SKM-1 (cell line): Measurements from ENCODE around the gene SHTN1.

ENCODE experiments used
- DNase-seq: peaks from one replicate; lab custom pipeline; 2025; ENCODE audit not compliant: unreplicated experiment; lab: John Stamatoyannopoulos, UW

The SHTN1 gene, protein sequence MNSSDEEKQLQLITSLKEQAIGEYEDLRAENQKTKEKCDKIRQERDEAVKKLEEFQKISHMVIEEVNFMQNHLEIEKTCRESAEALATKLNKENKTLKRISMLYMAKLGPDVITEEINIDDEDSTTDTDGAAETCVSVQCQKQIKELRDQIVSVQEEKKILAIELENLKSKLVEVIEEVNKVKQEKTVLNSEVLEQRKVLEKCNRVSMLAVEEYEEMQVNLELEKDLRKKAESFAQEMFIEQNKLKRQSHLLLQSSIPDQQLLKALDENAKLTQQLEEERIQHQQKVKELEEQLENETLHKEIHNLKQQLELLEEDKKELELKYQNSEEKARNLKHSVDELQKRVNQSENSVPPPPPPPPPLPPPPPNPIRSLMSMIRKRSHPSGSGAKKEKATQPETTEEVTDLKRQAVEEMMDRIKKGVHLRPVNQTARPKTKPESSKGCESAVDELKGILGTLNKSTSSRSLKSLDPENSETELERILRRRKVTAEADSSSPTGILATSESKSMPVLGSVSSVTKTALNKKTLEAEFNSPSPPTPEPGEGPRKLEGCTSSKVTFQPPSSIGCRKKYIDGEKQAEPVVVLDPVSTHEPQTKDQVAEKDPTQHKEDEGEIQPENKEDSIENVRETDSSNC

GRCh38 chr10:117005026-117005526 lies at the start of gene SHTN1:
Gene SHTN1, minus strand, starts transcription at chr10:117005187. Its CDS starts 108 bp downstream, at chr10:117005079.
- no peak for DNase-seq

DNA sequence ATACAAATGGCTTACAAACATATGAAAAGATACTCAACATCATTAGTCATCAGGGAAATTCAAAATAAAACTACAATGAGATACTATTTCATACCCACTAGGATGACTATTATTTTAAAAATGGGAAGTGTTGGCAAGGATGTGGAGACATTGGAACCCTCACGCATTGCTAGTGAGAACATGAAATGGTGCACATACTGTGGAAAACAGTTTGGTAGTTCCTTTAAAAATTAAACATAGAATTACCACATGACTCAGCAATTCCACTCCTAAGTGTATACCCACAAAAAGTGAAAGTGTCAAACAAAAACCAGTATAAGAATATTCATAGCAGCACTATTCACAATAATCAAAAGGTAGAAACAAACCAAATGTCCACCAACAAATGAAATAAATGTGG lies 48.5 kb upstream of the SHTN1 start:
- DNase-seq: no peak

DNA sequence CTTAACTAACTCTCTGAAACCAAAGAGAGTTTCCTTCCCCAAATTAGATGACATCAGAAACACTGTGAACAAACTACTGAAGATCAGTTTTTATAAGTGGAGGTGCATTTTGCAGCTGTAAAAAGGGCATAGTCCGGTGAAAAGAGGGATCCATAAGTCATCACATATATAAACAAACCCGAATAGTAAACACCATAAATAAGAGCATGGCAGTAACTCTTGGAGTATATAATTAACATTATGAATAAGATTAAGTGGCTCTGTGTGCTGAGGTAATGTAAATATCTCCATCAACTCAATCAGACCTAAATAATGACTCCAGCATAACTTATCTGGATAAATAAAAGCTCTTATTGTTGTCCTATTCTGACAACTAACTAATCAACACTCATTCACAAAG lies 43.0 kb upstream of the SHTN1 start:
- no peak for DNase-seq

DNA sequence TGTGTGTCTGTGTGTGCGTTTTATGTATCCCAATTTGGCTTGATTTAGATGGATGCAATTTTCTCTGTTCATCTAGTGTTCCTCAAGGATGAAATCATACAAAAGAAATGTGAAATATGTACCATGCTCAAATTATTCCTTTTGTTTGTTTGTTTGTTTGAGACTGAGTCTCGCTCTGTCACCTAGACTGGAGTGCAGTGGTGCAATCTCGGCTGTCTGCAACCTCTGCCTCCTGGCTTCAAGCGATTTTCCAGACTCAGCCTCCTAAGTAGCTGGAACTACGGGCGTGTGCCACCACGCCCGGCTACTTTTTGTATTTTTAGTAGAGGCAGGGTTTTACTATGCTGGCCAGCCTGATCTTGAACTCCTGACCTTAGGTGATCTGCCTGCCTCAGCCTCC lies 11.3 kb upstream of the SHTN1 start:
- no peak for DNase-seq

- no peak for DNase-seq
These were observed 9.8 kb upstream of the SHTN1 start for GRCh38 chr10:117014835-117015234.

DNA sequence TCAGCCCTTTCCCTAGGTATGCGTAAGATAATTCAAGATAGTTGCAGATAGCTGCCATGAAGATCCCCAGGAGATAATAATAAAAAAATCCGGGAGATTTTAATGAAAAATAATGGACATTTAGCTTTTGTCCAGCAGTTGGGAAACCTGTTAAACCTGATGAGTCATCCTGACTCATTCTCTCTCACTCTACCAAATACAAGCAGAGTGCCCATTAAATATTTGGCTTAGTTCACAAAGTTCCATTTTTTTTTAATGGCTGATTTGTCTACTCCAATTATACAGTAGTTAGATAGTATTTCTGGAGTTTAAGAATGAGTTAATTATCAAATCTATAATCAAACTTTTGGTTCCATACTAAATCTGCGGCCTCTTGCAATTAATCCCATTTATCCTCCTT lies 2.1 kb upstream of the SHTN1 start:
- DNase-seq: no peak

DNA sequence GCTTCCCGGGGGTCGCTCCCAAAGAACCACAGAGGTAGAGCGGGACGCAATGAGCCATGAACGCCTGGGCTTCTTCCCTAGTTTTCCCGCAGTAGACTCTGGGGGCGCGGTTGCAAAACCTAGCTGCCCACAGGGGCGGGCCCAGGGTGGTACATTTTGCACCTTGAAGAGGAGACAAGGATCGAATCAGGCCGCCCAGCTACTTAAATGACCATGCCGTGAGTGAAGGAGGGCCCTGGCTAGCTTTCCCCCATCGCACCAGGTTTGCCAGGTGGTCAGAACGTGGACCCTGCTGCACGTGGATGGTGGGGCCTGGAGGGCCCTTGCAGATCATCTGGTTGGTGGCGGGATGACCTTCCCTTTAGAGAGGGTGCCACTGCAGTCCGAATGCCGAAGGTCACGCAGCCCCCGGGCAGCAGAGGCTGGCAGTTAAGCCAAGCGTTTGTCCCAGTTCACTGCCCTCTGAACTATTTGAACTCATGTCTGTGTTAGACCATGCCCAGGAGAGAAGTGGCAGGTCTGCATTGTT lies 604 bp upstream of the SHTN1 start:
- DNase-seq: no peak

- DNase-seq: peak; percentile 48
These were observed 561 bp downstream of the SHTN1 start for GRCh38 chr10:117004227-117005025.

DNA sequence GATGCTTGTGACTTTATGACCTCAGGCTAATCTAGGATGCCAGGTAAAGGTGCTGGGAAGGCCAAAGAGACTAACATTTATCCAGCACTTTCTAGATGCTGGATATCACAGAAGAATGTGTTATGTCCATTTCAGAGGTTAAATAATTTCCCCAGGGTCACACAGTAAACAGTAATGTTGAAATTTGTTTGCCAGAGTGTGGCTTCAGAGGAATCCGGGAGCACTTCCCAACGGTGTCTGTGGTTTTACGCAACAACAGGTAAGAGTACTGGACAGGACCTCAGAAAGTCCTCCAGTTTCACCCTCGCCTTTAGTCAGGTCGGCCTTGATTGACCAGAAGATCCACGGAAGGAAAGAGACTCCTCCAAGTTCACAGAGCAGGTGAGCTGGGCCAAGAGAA lies 1.7 kb downstream of the SHTN1 start:
- DNase-seq: no peak

- no peak for DNase-seq
These were observed 2.8 kb downstream of the SHTN1 start for GRCh38 chr10:117002206-117002605.

DNA sequence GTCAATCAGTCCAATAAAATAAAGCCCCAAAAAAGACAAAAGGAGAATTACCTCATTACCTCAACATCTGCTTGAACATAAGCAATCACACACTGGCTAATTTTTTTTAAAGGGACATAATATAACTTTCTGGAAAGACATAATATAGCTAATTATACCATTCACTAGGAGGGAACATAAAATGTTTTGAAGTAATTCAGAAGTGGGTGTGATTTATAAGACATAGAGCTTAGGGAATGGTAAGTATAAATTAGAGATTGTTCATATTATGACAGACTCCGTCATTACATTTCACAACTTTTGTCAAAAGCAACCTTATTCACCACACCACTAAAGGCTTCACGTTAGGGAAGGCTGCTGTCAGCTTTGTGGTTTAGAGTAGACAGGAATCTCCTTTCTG lies 3.8 kb downstream of the SHTN1 start:
- DNase-seq: no peak

- DNase-seq: no peak
These were observed 4.4 kb downstream of the SHTN1 start for GRCh38 chr10:117000580-117000979.

GRCh38 chr10:116998172-116998571 lies 6.8 kb downstream of the SHTN1 start:
- no peak for DNase-seq

DNA sequence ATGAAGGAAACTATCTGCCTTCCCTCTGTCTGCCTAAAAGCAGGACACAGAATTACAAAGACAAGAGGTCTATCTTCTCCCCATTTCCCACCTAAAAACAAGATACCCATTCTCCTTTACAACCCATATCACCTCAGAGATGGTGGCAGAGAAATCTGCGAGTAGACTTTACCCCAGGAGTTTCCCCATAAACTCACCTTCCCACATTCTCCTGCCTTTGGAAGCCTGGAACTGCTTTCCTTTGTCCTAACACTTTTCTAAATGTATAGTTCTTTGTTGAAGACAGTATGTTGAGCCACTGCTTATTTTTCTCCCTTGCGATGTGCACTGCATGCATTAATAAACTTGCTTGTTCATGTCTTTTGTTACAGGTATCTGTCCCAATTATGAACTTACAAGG lies 8.0 kb downstream of the SHTN1 start:
- DNase-seq: no peak

GRCh38 chr10:116995648-116996047 lies 9.3 kb downstream of the SHTN1 start:
- no peak for DNase-seq

DNA sequence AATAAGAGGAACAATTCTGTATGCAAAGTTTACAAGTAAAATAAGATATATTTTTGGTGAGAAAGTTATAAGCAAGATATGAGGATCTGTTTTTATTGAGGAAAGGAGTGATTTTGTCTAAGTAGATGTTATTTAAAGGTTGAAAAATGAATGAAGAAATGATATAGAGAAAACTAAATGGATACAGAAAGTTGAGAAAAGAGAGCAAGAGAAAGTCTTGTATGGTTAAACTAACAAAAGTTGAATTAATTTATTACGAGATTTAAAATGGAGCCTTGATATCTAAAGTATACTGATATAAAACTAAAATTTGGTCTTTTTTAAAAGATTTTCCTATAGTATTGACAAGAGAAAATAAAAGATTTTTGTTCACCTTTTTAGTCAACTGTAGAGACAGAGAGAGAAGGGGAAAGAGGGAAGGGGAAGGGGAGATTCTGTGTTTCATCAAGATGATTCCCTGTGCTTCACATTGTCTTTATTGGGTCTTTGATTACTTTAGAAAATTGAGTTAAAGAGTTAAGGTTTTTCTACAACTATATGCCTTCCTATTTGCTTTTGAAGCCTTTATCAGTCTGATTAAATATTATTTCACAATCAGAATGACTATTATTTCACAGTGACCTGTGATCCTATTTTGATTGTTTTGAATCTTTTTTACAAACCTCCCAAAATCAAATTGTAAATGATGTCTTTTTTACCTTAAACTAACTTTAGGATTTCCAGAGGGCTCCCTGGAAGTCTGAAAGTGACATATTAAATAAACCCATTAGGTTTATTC lies 10.7 kb downstream of the SHTN1 start:
- no peak for DNase-seq

DNA sequence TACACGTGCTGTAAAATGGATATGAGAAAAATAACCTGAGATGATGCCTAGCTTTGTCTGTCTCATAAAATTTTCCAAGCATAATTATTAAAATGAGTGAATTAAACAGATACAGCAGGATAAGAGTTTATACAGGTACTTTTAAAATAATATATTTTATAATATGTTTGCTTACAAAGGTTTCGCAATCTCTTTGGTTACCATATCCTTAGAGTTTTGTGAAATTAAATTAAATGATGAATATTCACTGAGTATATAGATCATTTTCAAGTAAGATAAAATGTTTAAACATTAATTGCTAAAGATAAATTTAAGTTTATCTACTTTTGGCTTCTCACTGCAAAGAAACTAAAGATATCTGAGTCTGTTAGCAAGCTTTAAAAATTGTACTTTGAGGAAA lies 11.4 kb downstream of the SHTN1 start:
- no peak for DNase-seq

DNA sequence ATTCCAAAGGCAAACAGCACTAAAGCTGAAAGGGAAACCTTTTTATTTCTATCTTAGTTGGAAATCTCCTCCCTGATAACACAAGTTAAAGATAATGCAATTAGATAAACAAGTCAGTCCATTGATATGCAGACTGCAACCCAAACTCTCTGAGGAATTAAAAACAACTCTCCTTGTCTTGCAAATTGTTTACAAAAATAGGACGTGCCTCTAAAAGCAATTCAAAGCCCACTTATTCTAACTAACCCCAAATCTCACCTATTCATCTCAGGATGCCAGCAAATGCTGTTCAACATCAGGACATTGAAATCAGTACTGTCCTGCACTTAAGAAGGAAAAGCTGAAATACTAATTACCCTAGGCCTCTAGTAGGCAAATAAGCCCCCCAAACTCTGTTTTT lies 12.8 kb downstream of the SHTN1 start:
- no peak for DNase-seq

- no peak for DNase-seq
These were observed 14.6 kb downstream of the SHTN1 start for GRCh38 chr10:116990276-116990800.

DNA sequence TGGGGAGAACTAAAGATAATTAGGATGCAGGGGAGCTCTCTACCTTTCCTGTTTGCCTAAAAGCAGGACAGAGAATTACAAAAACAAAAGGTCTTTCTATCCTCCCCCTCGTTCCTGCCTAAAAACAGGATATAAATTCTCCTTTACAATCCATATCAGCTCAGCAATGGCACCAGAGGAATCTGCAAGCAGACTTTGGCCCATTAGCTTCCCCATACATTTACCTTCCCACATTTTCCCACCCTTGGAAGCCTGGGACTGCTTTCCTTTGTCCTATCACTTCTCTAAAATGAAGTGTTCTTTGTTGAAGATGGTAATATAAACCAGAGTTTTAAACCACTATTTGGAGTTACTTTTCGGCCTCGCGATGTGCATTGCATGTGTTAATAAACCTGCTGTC lies 15.5 kb downstream of the SHTN1 start:
- no peak for DNase-seq
